ENCODE data around the gene PAH.

DNA sequence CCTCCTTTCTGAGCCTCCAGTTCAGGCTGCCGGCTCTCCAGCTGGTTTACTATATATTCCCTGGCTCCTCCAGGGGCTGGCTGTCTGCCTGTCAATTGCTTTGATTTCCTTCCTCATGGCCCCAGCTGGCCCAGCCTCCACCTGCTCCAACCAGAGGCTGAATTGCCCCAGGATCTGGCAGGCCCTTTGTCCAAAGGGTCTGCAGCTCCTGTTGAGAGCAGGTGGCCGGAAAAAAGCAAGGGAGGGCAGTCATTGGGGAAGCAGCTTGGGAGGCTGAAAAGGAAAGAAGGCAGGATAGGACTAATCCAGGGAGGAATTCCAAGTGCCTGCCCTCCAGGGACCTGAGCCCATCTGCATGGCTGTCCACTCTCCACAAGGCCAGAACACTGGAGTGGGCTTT is 25.3 kb downstream of the PAH start:
- TF ChIP-seq POLR2AphosphoS2 (conservative IDR thresholded peaks at IDR 0.05; ENCODE audit: low read length): no peak
- no peak for TF ChIP-seq JUN (IDR thresholded peaks at IDR 0.05)
- TF ChIP-seq, protein P1, sequence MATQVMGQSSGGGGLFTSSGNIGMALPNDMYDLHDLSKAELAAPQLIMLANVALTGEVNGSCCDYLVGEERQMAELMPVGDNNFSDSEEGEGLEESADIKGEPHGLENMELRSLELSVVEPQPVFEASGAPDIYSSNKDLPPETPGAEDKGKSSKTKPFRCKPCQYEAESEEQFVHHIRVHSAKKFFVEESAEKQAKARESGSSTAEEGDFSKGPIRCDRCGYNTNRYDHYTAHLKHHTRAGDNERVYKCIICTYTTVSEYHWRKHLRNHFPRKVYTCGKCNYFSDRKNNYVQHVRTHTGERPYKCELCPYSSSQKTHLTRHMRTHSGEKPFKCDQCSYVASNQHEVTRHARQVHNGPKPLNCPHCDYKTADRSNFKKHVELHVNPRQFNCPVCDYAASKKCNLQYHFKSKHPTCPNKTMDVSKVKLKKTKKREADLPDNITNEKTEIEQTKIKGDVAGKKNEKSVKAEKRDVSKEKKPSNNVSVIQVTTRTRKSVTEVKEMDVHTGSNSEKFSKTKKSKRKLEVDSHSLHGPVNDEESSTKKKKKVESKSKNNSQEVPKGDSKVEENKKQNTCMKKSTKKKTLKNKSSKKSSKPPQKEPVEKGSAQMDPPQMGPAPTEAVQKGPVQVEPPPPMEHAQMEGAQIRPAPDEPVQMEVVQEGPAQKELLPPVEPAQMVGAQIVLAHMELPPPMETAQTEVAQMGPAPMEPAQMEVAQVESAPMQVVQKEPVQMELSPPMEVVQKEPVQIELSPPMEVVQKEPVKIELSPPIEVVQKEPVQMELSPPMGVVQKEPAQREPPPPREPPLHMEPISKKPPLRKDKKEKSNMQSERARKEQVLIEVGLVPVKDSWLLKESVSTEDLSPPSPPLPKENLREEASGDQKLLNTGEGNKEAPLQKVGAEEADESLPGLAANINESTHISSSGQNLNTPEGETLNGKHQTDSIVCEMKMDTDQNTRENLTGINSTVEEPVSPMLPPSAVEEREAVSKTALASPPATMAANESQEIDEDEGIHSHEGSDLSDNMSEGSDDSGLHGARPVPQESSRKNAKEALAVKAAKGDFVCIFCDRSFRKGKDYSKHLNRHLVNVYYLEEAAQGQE (IDR thresholded peaks at IDR 0.05): no peak
- TF ChIP-seq, protein P2, sequence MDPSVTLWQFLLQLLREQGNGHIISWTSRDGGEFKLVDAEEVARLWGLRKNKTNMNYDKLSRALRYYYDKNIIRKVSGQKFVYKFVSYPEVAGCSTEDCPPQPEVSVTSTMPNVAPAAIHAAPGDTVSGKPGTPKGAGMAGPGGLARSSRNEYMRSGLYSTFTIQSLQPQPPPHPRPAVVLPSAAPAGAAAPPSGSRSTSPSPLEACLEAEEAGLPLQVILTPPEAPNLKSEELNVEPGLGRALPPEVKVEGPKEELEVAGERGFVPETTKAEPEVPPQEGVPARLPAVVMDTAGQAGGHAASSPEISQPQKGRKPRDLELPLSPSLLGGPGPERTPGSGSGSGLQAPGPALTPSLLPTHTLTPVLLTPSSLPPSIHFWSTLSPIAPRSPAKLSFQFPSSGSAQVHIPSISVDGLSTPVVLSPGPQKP (IDR thresholded peaks at IDR 0.05; ENCODE audit: low read depth, low read length): no peak
